OCI-M2 (cell line): ENCODE results near the gene EEFSEC.

ENCODE experiments used
- DNase-seq: peaks from one replicate; lab custom pipeline; 2025; ENCODE audit not compliant: unreplicated experiment; lab: John Stamatoyannopoulos, UW

The EEFSEC gene

DNA sequence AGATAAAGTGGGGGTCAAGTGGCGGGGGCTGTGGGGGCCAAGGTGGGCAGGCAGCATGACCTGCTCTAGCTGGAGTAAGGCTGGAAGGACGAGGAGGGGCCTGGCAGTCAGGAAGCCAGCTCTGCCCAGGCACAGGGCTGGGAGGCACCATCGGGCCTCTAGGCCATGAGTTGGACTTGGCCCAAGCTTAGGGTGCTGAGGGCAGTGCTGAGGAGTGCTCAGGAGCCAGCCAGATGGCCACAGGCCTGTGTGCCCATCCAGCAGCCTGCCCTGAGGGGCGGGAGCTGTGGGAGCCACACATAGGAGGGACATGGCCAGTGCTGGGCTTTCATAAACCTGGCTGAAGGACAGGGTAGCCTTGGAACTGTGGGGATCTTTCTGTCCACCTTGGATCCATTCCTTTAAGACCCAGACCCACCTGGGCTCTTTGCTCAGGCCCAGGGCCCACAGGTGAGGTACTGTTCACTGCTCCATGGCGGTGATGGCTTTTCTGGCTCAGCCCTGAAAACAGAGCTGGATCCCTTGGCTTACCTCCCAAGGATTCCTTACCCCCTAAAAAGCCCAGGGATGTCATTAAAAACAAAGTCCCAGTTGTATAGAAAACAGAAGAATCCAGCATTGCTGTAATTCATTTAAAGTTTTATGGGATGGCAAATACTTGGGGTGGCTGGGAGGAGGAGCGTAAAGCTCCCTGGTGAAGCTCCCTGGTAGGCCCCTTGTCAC is 176.4 kb downstream of the EEFSEC start:
- DNase-seq, result no peak

DNA sequence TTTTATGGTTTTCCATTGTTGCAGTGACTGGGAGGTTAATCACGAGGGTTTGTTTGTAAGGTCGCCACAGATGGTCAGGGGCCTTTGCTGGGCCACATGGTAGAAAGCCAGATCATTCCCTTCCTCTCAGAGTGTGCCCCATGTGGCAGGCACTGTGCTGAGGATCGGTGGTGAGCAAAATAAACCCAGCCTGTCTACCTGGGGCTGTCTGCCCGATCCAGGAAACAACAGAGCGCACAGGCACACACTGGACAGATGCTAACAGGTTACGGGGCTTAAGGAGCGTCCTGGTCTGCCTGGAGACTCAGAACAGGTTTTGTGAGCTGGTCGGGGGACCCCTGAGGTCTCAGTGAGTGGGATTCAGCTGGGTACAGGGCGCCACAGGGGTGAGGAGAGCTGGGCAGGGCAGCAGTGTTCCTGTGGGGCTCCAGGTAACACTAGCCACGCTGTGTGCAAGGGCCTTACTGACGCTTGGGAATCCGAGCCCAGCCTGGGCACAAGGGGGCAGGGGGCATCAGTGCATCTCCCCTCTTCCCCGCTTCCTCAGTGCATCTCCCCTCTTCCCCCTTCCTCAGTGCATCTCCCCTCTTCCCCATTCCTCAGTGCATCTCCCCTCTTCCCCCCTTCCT is 177.0 kb downstream of the EEFSEC start:
- no peak for DNase-seq

- DNase-seq, result no peak
Observed at GRCh38 chr3:128334086-128334645, 180.9 kb downstream of the EEFSEC start.

- DNase-seq, result no peak
Observed at GRCh38 chr3:128334766-128335165, 181.5 kb downstream of the EEFSEC start.

- no peak for DNase-seq
Observed at GRCh38 chr3:128335621-128336296, 182.5 kb downstream of the EEFSEC start.

DNA sequence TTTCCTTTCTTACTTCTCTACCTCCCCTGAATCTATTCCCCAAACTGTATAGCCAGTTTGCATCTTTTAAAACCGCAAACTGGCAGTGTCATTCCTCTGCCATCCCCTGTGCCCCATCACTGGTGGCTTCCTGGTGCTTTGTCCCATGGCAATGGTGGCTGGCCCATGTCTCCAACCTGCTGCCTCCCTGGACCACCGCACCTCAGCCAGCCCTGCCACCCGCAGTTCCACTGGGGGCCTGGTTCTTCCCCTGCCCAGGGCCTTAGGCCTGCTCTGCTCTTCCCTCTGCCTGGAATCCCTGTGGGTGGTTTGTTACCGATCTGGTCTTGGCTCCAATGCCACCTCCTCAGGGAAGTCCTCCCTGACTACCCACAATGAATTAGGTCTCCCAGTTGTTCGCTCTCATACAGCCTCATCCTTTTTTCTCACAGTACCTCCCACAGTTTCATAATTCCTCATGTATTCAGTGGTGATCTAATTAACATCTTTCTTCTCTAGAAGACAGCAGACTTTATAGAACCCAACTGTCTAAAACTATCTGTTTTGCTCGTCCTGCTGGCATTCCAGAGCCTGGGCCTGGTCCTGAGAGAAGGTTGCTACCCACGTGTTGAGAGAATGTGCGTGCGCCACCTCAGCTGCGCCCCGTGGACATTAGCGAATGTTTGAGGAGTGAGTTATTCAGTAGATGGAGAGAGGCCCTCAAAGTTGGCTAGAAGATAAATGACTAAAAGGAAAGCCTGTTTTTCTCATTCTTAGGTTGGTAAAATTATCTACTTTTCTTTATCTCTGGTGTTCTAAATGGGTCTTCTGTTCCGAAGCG is 183.3 kb downstream of the EEFSEC start:
- DNase-seq, result no peak

GRCh38 chr3:128337305-128337704 is 184.0 kb downstream of the EEFSEC start:
- DNase-seq, result no peak

GRCh38 chr3:128338536-128339330 is 185.5 kb downstream of the EEFSEC start:
- no peak for DNase-seq

DNA sequence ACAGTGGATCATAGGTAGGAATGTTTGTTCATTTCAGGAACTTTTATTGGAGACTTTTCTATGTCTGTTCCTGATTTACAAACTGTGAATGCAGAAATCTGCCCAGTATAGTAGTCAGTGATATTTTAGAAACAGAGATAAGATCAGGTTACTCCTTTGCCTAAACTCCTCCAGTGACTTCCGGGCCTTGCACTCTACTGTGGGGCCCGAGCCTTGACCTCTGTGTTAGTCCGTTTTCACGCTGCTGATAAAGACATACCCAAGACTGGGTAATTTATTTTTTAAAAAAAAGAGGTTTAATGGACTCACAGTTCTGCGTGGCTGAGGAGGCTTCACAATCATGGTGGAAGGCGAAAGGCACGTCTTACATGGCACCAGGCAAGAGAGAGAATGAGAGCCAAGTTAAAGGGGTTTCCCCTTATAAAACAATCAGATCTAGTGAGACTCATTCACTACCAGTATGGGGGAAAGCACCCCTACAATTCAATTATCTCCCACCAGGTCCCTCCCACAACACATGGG is 186.3 kb downstream of the EEFSEC start:
- no peak for DNase-seq

GRCh38 chr3:128340198-128340903 is 187.1 kb downstream of the EEFSEC start:
- no peak for DNase-seq

GRCh38 chr3:128340904-128341555 is 187.7 kb downstream of the EEFSEC start:
- DNase-seq, result no peak

DNA sequence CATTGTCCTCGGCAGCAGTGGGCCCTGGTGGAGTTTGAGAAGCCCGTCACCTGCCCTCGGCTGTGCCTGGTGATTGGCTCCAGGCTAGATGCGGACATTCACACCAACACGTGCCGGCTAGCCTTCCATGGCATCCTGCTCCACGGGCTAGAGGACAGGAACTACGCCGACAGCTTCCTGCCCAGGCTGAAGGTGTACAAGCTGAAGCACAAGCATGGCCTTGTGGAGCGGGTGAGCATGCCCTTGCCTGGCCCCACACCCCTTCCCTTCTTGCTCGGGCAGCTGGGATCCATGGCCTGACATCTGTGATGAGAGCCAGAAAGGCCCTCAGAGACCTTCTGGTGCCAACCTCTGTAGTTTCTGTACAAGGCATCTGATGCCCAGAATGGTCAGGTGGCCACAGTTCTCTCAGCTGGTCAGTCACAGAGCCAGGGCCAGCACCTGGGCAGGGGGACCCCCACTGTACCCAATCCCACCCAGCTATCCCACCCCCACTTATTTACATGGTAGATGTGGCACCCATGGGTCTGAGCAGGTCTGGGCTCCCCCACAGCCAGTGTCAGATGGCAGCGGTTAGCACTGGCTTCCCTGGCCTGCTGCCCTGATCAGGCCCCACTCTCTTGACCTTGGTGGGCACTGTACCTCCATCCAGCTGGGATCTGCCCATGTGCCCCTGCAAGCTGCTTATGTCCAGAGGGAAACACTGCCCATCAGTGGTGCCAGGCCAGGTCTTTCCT is 188.5 kb downstream of the EEFSEC start:
- no peak for DNase-seq

DNA sequence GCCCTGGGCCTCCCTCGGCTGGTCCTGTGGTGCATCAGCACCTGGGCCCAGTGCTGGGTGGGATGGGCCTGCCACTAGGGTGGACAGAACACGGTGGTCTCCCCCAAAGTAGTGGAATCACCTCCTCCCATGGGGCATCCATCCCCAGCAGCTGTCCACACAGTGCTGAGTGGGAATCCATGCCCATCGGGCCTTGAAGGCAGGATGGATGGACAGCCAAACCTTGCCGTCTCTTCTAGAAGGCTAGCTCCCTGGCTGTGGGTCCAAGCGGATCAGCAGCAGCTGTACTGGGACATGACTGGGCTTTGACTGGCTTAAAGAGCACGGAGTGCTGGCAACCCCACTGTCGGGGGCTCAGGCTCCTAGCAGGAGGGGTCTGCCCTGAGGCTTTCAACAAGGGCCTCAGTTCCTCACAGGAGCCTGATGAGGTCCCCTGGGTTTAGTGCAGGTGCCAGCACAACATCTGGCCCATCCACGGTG is 189.5 kb downstream of the EEFSEC start:
- no peak for DNase-seq

DNA sequence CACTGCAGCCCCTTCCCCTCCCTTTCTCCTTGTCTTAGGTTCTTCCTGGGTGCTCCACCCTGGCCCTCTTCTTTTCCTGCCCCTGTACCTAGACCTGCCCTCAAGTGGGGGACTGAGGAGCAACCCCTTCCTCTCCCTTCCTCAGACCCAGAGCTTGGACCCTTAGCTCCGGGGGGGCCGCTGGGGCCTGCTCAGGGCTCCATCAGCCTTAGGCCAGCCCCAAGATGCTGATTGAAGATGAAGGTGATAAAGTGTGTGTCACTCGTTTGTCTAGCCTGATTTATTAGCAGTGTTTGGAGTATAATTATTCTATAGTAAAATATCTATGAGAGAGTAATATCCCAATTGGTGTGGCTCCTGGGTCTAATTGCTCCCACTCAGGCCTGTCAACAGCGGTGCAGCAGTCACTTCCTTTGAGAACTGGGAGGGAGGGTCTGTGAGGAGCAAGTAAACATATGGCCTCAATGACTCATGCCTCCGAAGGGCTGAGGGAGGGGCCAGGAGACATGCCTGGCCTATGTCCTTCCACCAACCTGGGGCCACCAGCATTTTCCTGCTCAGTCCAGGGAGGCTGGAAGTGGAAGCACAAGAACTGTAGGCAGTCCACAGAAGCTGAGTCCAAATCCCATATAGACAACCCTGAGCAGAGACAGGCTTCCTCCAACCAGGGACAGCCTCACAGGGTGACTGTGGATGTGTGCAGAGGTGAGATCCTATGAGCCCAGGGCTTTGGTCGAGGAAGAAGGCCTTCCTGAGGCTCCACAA is 190.2 kb downstream of the EEFSEC start:
- DNase-seq, result peak; percentile 7

GRCh38 chr3:128344052-128344735 is 190.9 kb downstream of the EEFSEC start:
- no peak for DNase-seq

- no peak for DNase-seq
Observed at GRCh38 chr3:128345196-128345595, 191.9 kb downstream of the EEFSEC start.

DNA sequence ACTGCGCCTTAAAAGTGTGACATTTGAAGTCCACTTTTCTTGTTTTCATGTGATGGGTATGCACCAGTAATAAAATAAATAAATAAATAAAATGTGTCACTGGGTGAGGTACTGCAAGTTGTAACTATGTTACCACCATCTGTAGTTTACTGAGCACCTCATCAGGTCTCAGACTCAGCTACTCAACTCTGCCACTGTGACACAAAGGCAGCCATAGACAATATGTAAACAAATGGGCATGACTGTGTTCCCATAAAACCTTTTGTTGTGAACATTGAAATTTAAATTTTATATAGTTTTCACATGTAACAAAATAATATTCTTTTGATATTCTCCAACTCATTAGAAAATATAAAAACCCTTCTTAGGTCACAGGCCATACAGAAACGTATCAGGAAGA is 193.3 kb downstream of the EEFSEC start:
- DNase-seq, result no peak
